ENCODE measurements around the gene DIPK1A.

DIPK1A gene

DNA sequence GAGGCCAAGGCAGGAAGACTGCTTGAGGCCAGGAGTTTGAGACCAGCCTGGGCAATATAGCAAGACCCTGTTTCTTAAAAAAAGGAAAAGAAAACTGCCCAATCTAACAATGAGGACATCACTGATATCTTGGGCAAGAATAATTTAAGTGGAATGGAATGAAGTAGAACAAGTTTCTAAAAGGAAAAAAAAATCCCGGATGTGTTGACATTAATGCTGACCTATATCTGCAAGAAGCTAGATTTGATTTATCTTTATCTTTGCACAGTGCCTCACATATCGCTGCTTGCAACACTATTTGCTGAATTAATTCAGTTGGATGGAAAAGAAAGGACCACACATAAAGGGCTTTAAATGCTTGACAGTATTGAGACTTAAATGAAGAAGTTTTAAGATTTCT lies 27.8 kb downstream of the DIPK1A start:
- Histone ChIP-seq H2BK12ac (ENCODE audit: low read length) (no peak overlapping the region), H2AK5ac (ENCODE audit: low read length) (no peak overlapping the region), H2AFZ (ENCODE audit: insufficient read depth, low read length, poor library complexity) (no peak overlapping the region), H3K79me1 (ENCODE audit: low read length) (peaks cover 2% of the 10 kb centered on the region), H3K27ac (ENCODE audit: low read depth, low read length) (no peak overlapping the region), H3K4me3 (ENCODE audit: low read depth, low read length) (no peak overlapping the region), H3K18ac (ENCODE audit: low read length) (no peak overlapping the region), H3K79me2 (ENCODE audit: control insufficient read depth, insufficient read depth, low read length, poor library complexity) (no peaks in the 10 kb centered on the region), H3K14ac (ENCODE audit: low read length) (no peak overlapping the region), H3K9ac (ENCODE audit: low read length) (no peak overlapping the region), H2BK5ac (ENCODE audit: low read depth, low read length, poor library complexity) (no peak overlapping the region), H3K9me3 (ENCODE audit: insufficient read depth, low read depth, low read length) (no peaks in the 10 kb centered on the region), H4K91ac (ENCODE audit: low read depth, low read length) (no peak overlapping the region), H3K4me2 (ENCODE audit: low read length) (no peak overlapping the region), H3K27me3 (ENCODE audit: insufficient read depth, low read length) (no peaks in the 10 kb centered on the region), H3K36me3 (ENCODE audit: control insufficient read depth in 1 of 2, insufficient read depth in 2 of 2, low read length in 2 of 2) (peaks cover 0 to 1% of the 10 kb centered on the region in 2 experiments), H3K23ac (ENCODE audit: low read length) (no peak overlapping the region), H3K4me1 (ENCODE audit: control insufficient read depth in 1 of 2, insufficient read depth in 2 of 2, low read length in 2 of 2) (peaks cover 4 to 8% of the 10 kb centered on the region in 2 experiments), H3K4ac (ENCODE audit: low read depth, low read length) (no peak overlapping the region), H4K12ac (ENCODE audit: low read depth, low read length) (no peak overlapping the region), H2BK120ac (ENCODE audit: insufficient read depth, low read length, poor library complexity) (no peak overlapping the region), H4K8ac (ENCODE audit: low read depth, low read length) (no peak overlapping the region)
- WGBS (ENCODE audit: extremely low coverage, insufficient coverage, insufficient read length) = no CpG with 5 or more reads among the region's 2 CpGs
- peak; percentile 7 to 96 for DNase-seq

DNA sequence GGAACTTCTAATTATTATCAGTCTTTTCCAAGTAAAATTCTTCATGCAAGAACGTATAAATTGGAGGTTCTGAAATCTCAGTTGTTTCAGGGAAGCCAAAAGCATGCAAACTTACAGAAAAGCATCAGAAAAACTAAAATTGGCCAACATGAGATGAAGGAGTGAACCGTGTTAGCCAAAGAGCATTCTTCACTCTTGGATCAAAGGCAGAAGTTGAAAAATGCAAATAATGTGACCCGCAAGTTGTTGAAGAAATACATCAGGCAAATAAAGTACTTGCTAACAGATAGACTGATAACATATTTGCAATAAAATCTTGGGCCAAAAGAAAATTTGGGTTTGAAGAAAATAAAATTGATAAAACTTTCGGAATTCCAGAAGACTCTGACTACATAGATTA lies 29.6 kb downstream of the DIPK1A start:
- H3K4me1 ChIP-seq (ENCODE audit: control insufficient read depth in 1 of 2, insufficient read depth in 2 of 2, low read length in 2 of 2) = peaks cover 4 to 8% of the 10 kb centered on the region in 2 experiments
- no CpG with 5 or more reads among the region's 4 CpGs for WGBS (ENCODE audit: extremely low coverage, insufficient coverage, insufficient read length)
- peak; percentile 42 to 96 for DNase-seq

DNA sequence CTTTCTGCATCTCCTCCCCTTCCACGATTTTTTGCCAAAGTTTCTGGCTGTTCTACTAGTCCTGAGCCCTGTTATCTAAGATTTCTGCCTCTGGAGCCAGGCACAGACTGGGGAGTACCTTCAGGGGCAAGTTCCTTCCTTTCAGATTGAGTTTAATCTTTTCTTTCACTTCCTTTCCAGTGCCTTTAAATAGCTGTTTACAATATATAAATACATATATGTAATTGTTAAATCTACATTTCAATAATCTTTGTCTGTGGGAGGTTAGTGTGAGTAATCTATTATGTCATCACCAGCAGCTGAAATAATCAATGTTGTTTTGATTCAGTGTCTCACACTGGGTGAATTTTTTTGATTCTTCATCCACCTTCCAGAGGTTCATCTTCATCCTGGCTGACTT lies 31.8 kb downstream of the DIPK1A start:
- WGBS (ENCODE audit: extremely low coverage, insufficient coverage, insufficient read length) = no CpG with 5 or more reads among the region's 1 CpG
- Histone ChIP-seq H2BK5ac (ENCODE audit: low read depth, low read length, poor library complexity) (no peak overlapping the region), H2AK5ac (ENCODE audit: low read length) (no peak overlapping the region)

More for the DNA sequence above, 29.6 kb downstream of the DIPK1A start:
- Histone ChIP-seq H3K18ac (ENCODE audit: low read length) (no peak overlapping the region), H3K23ac (ENCODE audit: low read length) (no peak overlapping the region), H4K91ac (ENCODE audit: low read depth, low read length) (no peak overlapping the region), H3K36me3 (ENCODE audit: control insufficient read depth in 1 of 2, insufficient read depth in 2 of 2, low read length in 2 of 2) (no peaks in the 10 kb centered on the region), H3K27me3 (ENCODE audit: insufficient read depth, low read length) (no peaks in the 10 kb centered on the region), H3K4ac (ENCODE audit: low read depth, low read length) (no peak overlapping the region), H2AK5ac (ENCODE audit: low read length) (no peak overlapping the region), H4K8ac (ENCODE audit: low read depth, low read length) (no peak overlapping the region), H2BK12ac (ENCODE audit: low read length) (no peak overlapping the region), H3K79me1 (ENCODE audit: low read length) (peaks cover 2% of the 10 kb centered on the region), H3K4me2 (ENCODE audit: low read length) (no peak overlapping the region), H4K12ac (ENCODE audit: low read depth, low read length) (no peak overlapping the region), H2AFZ (ENCODE audit: insufficient read depth, low read length, poor library complexity) (no peak overlapping the region), H3K9me3 (ENCODE audit: insufficient read depth, low read depth, low read length) (no peaks in the 10 kb centered on the region), H2BK5ac (ENCODE audit: low read depth, low read length, poor library complexity) (no peak overlapping the region), H3K14ac (ENCODE audit: low read length) (no peak overlapping the region), H3K9ac (ENCODE audit: low read length) (no peak overlapping the region), H3K79me2 (ENCODE audit: control insufficient read depth, insufficient read depth, low read length, poor library complexity) (no peaks in the 10 kb centered on the region), H2BK120ac (ENCODE audit: insufficient read depth, low read length, poor library complexity) (no peak overlapping the region), H3K4me3 (ENCODE audit: low read depth, low read length) (no peak overlapping the region), H3K27ac (ENCODE audit: low read depth, low read length) (no peak overlapping the region)

DNA sequence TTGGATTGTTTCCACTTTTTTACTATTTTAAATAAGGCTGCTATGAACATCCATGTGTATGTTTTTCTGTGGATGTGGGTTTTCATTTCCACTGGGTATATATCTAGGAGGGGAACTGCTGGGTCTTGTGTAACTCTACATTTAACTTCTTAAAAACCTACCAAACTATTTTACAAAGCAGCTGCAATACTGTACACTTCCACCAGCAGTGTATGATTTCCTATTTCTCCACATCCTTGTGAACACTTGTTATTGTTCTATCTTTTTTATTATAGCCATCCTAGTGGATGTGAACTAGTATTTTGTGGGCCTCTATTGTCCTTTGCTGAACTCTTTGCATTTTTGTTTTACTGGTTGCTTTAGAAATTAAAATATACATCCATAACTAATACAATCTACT lies 33.4 kb downstream of the DIPK1A start:
- no peak overlapping the region for H4K8ac ChIP-seq (ENCODE audit: low read depth, low read length)
- no peak overlapping the region for H2BK120ac ChIP-seq (ENCODE audit: insufficient read depth, low read length, poor library complexity)
- H3K4me1 ChIP-seq (ENCODE audit: control insufficient read depth in 1 of 2, insufficient read depth in 2 of 2, low read length in 2 of 2) = peaks cover 0 to 4% of the 10 kb centered on the region in 2 experiments
- H3K36me3 ChIP-seq (ENCODE audit: control insufficient read depth in 1 of 2, insufficient read depth in 2 of 2, low read length in 2 of 2) = no peaks in the 10 kb centered on the region
- no peak overlapping the region for H2BK5ac ChIP-seq (ENCODE audit: low read depth, low read length, poor library complexity)
- H3K14ac ChIP-seq (ENCODE audit: low read length) = no peak overlapping the region
- no peaks in the 10 kb centered on the region for H3K79me2 ChIP-seq (ENCODE audit: control insufficient read depth, insufficient read depth, low read length, poor library complexity)
- H3K4ac ChIP-seq (ENCODE audit: low read depth, low read length) = no peak overlapping the region
- H3K27me3 ChIP-seq (ENCODE audit: insufficient read depth, low read length) = no peaks in the 10 kb centered on the region
- H3K9ac ChIP-seq (ENCODE audit: low read length) = no peak overlapping the region
- no peak overlapping the region for H3K18ac ChIP-seq (ENCODE audit: low read length)
- no peak overlapping the region for H3K27ac ChIP-seq (ENCODE audit: low read depth, low read length)
- peaks cover 2% of the 10 kb centered on the region for H3K79me1 ChIP-seq (ENCODE audit: low read length)
- no peak overlapping the region for H4K12ac ChIP-seq (ENCODE audit: low read depth, low read length)
- DNase-seq = no peak
- H3K4me2 ChIP-seq (ENCODE audit: low read length) = no peak overlapping the region
- no peak overlapping the region for H2AK5ac ChIP-seq (ENCODE audit: low read length)
- no peak overlapping the region for H4K91ac ChIP-seq (ENCODE audit: low read depth, low read length)
- H3K23ac ChIP-seq (ENCODE audit: low read length) = no peak overlapping the region
- no peak overlapping the region for H3K4me3 ChIP-seq (ENCODE audit: low read depth, low read length)
- H2BK12ac ChIP-seq (ENCODE audit: low read length) = no peak overlapping the region
- no peak overlapping the region for H2AFZ ChIP-seq (ENCODE audit: insufficient read depth, low read length, poor library complexity)
- no peaks in the 10 kb centered on the region for H3K9me3 ChIP-seq (ENCODE audit: insufficient read depth, low read depth, low read length)

More for the DNA sequence above, 31.8 kb downstream of the DIPK1A start:
- Histone ChIP-seq H3K18ac (ENCODE audit: low read length) (no peak overlapping the region), H2BK12ac (ENCODE audit: low read length) (no peak overlapping the region), H3K4me3 (ENCODE audit: low read depth, low read length) (no peak overlapping the region), H3K27ac (ENCODE audit: low read depth, low read length) (no peak overlapping the region), H3K23ac (ENCODE audit: low read length) (no peak overlapping the region), H3K9me3 (ENCODE audit: insufficient read depth, low read depth, low read length) (no peaks in the 10 kb centered on the region), H4K91ac (ENCODE audit: low read depth, low read length) (no peak overlapping the region), H3K4me1 (ENCODE audit: control insufficient read depth in 1 of 2, insufficient read depth in 2 of 2, low read length in 2 of 2) (peaks cover 2 to 3% of the 10 kb centered on the region in 2 experiments), H3K9ac (ENCODE audit: low read length) (no peak overlapping the region), H3K4me2 (ENCODE audit: low read length) (no peak overlapping the region), H3K27me3 (ENCODE audit: insufficient read depth, low read length) (no peaks in the 10 kb centered on the region), H3K79me2 (ENCODE audit: control insufficient read depth, insufficient read depth, low read length, poor library complexity) (no peaks in the 10 kb centered on the region), H4K12ac (ENCODE audit: low read depth, low read length) (no peak overlapping the region), H4K8ac (ENCODE audit: low read depth, low read length) (no peak overlapping the region), H2AFZ (ENCODE audit: insufficient read depth, low read length, poor library complexity) (no peak overlapping the region), H3K36me3 (ENCODE audit: control insufficient read depth in 1 of 2, insufficient read depth in 2 of 2, low read length in 2 of 2) (no peaks in the 10 kb centered on the region), H2BK120ac (ENCODE audit: insufficient read depth, low read length, poor library complexity) (no peak overlapping the region), H3K14ac (ENCODE audit: low read length) (no peak overlapping the region), H3K79me1 (ENCODE audit: low read length) (no peaks in the 10 kb centered on the region), H3K4ac (ENCODE audit: low read depth, low read length) (no peak overlapping the region)
- DNase-seq = no peak
